CD14-positive monocyte (primary cell): Measurements from ENCODE around the gene KCNN3. TPM values are rescaled to one million over a fixed set of nuclear protein-coding genes. Genes with fewer than 3 reads are reported as not detected.

ENCODE experiments used
- DNase-seq, 3 donors: peaks; one replicate each; pipeline ENCODE4 v3.0.0-alpha.2; 2011 to 2022
- H2AFZ ChIP-seq: 2 replicates; pipeline ENCODE4 v1.6.0; 2012; ENCODE audit warnings: mild to moderate bottlenecking, low read depth, low read length, inconsistent platforms; ENCODE audit not compliant: insufficient read depth, poor library complexity, severe bottlenecking
- H3K27ac ChIP-seq, 2 donors: 1 replicate in 1 of 2; 2 replicates in 1 of 2; pipeline ENCODE4 v1.5.1; 2012 to 2013; ENCODE audit warnings: low read length in 2 of 2, control low read depth in 1 of 2, inconsistent platforms in 1 of 2, low read depth in 1 of 2, mild to moderate bottlenecking in 1 of 2
- H3K27me3 ChIP-seq, 2 donors: one replicate each; pipeline versions ENCODE4 v1.6.0 to v1.6.1; 2011 to 2013; ENCODE audit warnings: low read length in 2 of 2; ENCODE audit not compliant: control insufficient read depth in 2 of 2, insufficient read depth in 2 of 2
- H3K36me3 ChIP-seq, 2 donors: replicated peaks in 1 of 2; 1 replicate in 1 of 2; 2 replicates in 1 of 2; pipeline versions ENCODE4 v1.5.1 to v1.6.1; 2012 to 2013; ENCODE audit warnings: low read length in 2 of 2, control low read depth in 1 of 2, inconsistent platforms in 1 of 2, mild to moderate bottlenecking in 1 of 2; ENCODE audit not compliant: insufficient read depth in 2 of 2, control insufficient read depth in 1 of 2
- H3K4me1 ChIP-seq, 2 donors: 1 replicate in 1 of 2; 2 replicates in 1 of 2; pipeline versions ENCODE4 v1.5.1 to v1.6.1; 2012 to 2013; ENCODE audit warnings: low read length in 2 of 2, control low read depth in 1 of 2, inconsistent platforms in 1 of 2, mild to moderate bottlenecking in 1 of 2, moderate library complexity in 1 of 2; ENCODE audit not compliant: insufficient read depth in 2 of 2, control insufficient read depth in 1 of 2
- H3K4me2 ChIP-seq: replicated peaks from 2 replicates; pipeline ENCODE3; 2012; ENCODE audit warnings: low read length, moderate library complexity, mild to moderate bottlenecking; ENCODE audit not compliant: poor library complexity, severe bottlenecking; ENCODE audit errors: extremely low read depth
- H3K4me3 ChIP-seq, 3 experiments: fragments of 200-600 bp in 1 of 3; sonication (generic) in 1 of 3; replicated peaks in 1 of 3; 1 replicate in 2 of 3; 2 replicates in 1 of 3; pipeline ENCODE4 v1.5.1; 2011 to 2013; ENCODE audit warnings: low read length in 3 of 3, mild to moderate bottlenecking in 3 of 3, control low read depth in 2 of 3, low read depth in 2 of 3, inconsistent platforms in 1 of 3, moderate library complexity in 1 of 3
- H3K79me2 ChIP-seq: 2 replicates; pipeline ENCODE4 v1.6.0; 2012; ENCODE audit warnings: mild to moderate bottlenecking, control low read depth, inconsistent platforms, low read length, moderate library complexity; ENCODE audit not compliant: insufficient read depth
- H3K9ac ChIP-seq: 2 replicates; pipeline ENCODE4 v1.6.0; 2017; ENCODE audit warnings: low read length, mild to moderate bottlenecking; ENCODE audit not compliant: insufficient read depth, poor library complexity, severe bottlenecking
- H3K9me3 ChIP-seq, 2 donors: replicated peaks in 1 of 2; 1 replicate in 1 of 2; 2 replicates in 1 of 2; pipeline versions ENCODE4 v1.5.1 to v1.6.1; 2012 to 2013; ENCODE audit warnings: low read length in 2 of 2, control low read depth in 1 of 2; ENCODE audit not compliant: control insufficient read depth in 1 of 2, insufficient read depth in 1 of 2
- H4K20me1 ChIP-seq: 2 replicates; pipeline ENCODE4 v1.6.0; 2012; ENCODE audit warnings: mild to moderate bottlenecking, low read length, control low read depth, moderate library complexity; ENCODE audit not compliant: insufficient read depth
- H3K27ac Mint-ChIP-seq, 7 donors: one replicate each; pipeline ENCODE4 v1.8.0; 2020; ENCODE audit warnings: mild to moderate bottlenecking in 7 of 7, mixed read lengths in 7 of 7, moderate library complexity in 6 of 7, inconsistent platforms in 2 of 7
- H3K27me3 Mint-ChIP-seq, 3 donors: one replicate each; pipeline ENCODE4 v1.8.0; 2021 to 2022; ENCODE audit warnings: low read depth in 3 of 3, mild to moderate bottlenecking in 3 of 3, mixed read lengths in 3 of 3, moderate library complexity in 3 of 3, inconsistent platforms in 1 of 3
- H3K36me3 Mint-ChIP-seq, 2 donors: one replicate each; pipeline ENCODE4 v1.8.0; 2020; ENCODE audit warnings: mixed read lengths in 2 of 2, inconsistent platforms in 1 of 2, mild to moderate bottlenecking in 1 of 2
- H3K4me1 Mint-ChIP-seq: one replicate; pipeline ENCODE4 v1.8.0; 2020; ENCODE audit warnings: mild to moderate bottlenecking, mixed read lengths
- H3K4me3 Mint-ChIP-seq, 2 donors: one replicate each; pipeline ENCODE4 v1.8.0; 2020; ENCODE audit warnings: mild to moderate bottlenecking in 2 of 2, mixed read lengths in 2 of 2, moderate library complexity in 1 of 2
- H3K9me3 Mint-ChIP-seq, 7 donors: one replicate each; pipeline ENCODE4 v1.8.0; 2020 to 2022; ENCODE audit warnings: mixed read lengths in 7 of 7, mild to moderate bottlenecking in 6 of 7, moderate library complexity in 6 of 7, inconsistent platforms in 2 of 7
- CTCF ChIP-seq: fragments of 200-600 bp; IDR thresholded peaks from one replicate; pipeline ENCODE4 v1.8.0; 2022; ENCODE audit warnings: antibody characterized with exemption, mild to moderate bottlenecking
- WGBS: methylation state at CpG from one replicate; pipeline ENCODE4 v1.1.5; 2013; ENCODE audit warnings: missing lambda C conversion rate; ENCODE audit not compliant: insufficient coverage; 5-methylcytosine and 5-hydroxymethylcytosine counted together
- intact Hi-C, 2 donors: fragments of 100-400 bp; cut with micrococcal nuclease; formaldehyde crosslinking; loops; one replicate each; pipeline versions ENCODE4 v1.15.0 to v1.15.1; 2023
- polyA plus RNA-seq, 3 donors: library from polyadenylated mRNA; depleted of rRNA in 1 of 3; unstranded in 2 of 3; stranded (reverse) in 1 of 3; fragments of 300-500 nt in 2 of 3; fragments of >200 nt in 1 of 3; fragmentation: Illumina TruSeq in 2 of 3; gene quantifications; 1 replicate in 2 of 3; 2 replicates in 1 of 3; pipeline ENCODE4 v1.2.3, GENCODE V29; 2012 to 2021

KCNN3 gene
- polyA plus RNA-seq, 3 donors, result not detected

- Histone ChIP-seq H3K27ac (no peak overlapping the region), H2AFZ (no peak overlapping the region), H4K20me1 (no peaks in the 10 kb centered on the region), H3K36me3 (no peaks in the 10 kb centered on the region), H3K79me2 (no peaks in the 10 kb centered on the region), H3K9me3 (no peaks in the 10 kb centered on the region), H3K4me1 (no peaks in the 10 kb centered on the region), H3K9ac (no peak overlapping the region), H3K27me3 (no peaks in the 10 kb centered on the region), H3K4me2 (no peak overlapping the region), H3K4me3 (no peak overlapping the region)
- H3K27me3 Mint-ChIP-seq, result peaks cover 0 to 6% (median 5%) of the 10 kb centered on the region in 3 donors
- intact Hi-C loops, result no loop called here
- no peaks in the 10 kb centered on the region for H3K36me3 Mint-ChIP-seq
- peaks cover 2% of the 10 kb centered on the region for H3K4me1 Mint-ChIP-seq
- WGBS, result 100% methylated on average over 2 of the region's 3 CpGs
- no peak for DNase-seq
- H3K9me3 Mint-ChIP-seq, result no peaks in the 10 kb centered on the region
- TF ChIP-seq CTCF, result no peak
- H3K4me3 Mint-ChIP-seq, result no peak overlapping the region
- H3K27ac Mint-ChIP-seq, result no peak overlapping the region
Measured at GRCh38 chr1:154839691-154840090, 30.4 kb downstream of the KCNN3 start.

GRCh38 chr1:154838988-154839387, 31.1 kb downstream of the KCNN3 start:
- no peak overlapping the region for H3K27ac Mint-ChIP-seq
- no peaks in the 10 kb centered on the region for H3K4me1 ChIP-seq
- peaks cover 0 to 6% (median 5%) of the 10 kb centered on the region in 3 donors for H3K27me3 Mint-ChIP-seq
- no peak for TF ChIP-seq CTCF
- H4K20me1 ChIP-seq, result no peaks in the 10 kb centered on the region
- H3K9ac ChIP-seq, result no peak overlapping the region
- peaks cover 0 to 1% (median 0%) of the 10 kb centered on the region in 7 donors for H3K9me3 Mint-ChIP-seq
- H3K36me3 ChIP-seq, result no peaks in the 10 kb centered on the region
- H3K9me3 ChIP-seq, result no peaks in the 10 kb centered on the region
- H3K4me2 ChIP-seq, result no peak overlapping the region
- 82% methylated on average over 7 of the region's 9 CpGs for WGBS
- no peaks in the 10 kb centered on the region for H3K27me3 ChIP-seq
- H3K4me3 ChIP-seq, result no peak overlapping the region
- DNase-seq, result no peak
- no peak overlapping the region for H3K4me3 Mint-ChIP-seq
- H3K4me1 Mint-ChIP-seq, result peaks cover 2% of the 10 kb centered on the region
- no peak overlapping the region for H3K27ac ChIP-seq
- no peak overlapping the region for H2AFZ ChIP-seq
- intact Hi-C loops, result no loop called here
- H3K36me3 Mint-ChIP-seq, result no peaks in the 10 kb centered on the region
- no peaks in the 10 kb centered on the region for H3K79me2 ChIP-seq
